HepG2 (cell line): ENCODE measurements around the gene SAP30. TPM values are rescaled to one million over a fixed set of nuclear protein-coding genes. Genes with fewer than 3 reads are reported as not detected.
A peak's percentile ranks its signal among the peaks of the same experiment; 100 is the strongest.

Source experiments
- AGO1 ChIP-seq: fragments of 200-400 bp; formaldehyde crosslinking; IDR thresholded peaks from 2 replicates; pipeline ENCODE4 v1.6.1; 2017; ENCODE audit warnings: mild to moderate bottlenecking, low read depth, low read length, moderate library complexity; ENCODE audit not compliant: poor library complexity, severe bottlenecking
- NFE2 ChIP-seq: sonication (generic); formaldehyde crosslinking; IDR thresholded peaks from 2 replicates; pipeline ENCODE4 v1.4.0; 2020; ENCODE audit warnings: missing genetic modification reagents
- NFIB ChIP-seq: sonication (generic); formaldehyde crosslinking; IDR thresholded peaks from 2 replicates; pipeline ENCODE4 v1.9.0; 2021; ENCODE audit warnings: missing genetic modification reagents, mild to moderate bottlenecking, borderline replicate concordance
- SIN3A ChIP-seq: IDR thresholded peaks from 2 replicates; pipeline ENCODE4 v1.6.1; 2011; ENCODE audit warnings: low read depth, mild to moderate bottlenecking, control low read depth, low read length, borderline replicate concordance
- SP1 ChIP-seq, 2 experiments: fragments of 450-650 bp in 1 of 2; sonication (generic) in 1 of 2; formaldehyde crosslinking in 1 of 2; IDR thresholded peaks; 2 replicates each; pipeline versions ENCODE4 v1.4.0 to v1.6.1; 2016 to 2020; ENCODE audit warnings: missing genetic modification reagents in 1 of 2
- SP5 ChIP-seq: IDR thresholded peaks from 2 replicates; pipeline ENCODE4 v1.6.1; 2016; ENCODE audit warnings: low read depth, borderline replicate concordance
- XRCC5 ChIP-seq: fragments of 200-400 bp; formaldehyde crosslinking; optimal IDR thresholded peaks from 2 replicates; pipeline ENCODE3; 2017; ENCODE audit warnings: mild to moderate bottlenecking, low read length
- ZKSCAN1 ChIP-seq: fragments of 150-350 bp; IDR thresholded peaks from 2 replicates; pipeline ENCODE4 v1.6.1; 2014; ENCODE audit warnings: low read length
- ZMYM2 ChIP-seq: sonication (generic); formaldehyde crosslinking; IDR thresholded peaks from 2 replicates; pipeline ENCODE4 v1.8.0; 2022; ENCODE audit warnings: mild to moderate bottlenecking, missing genetic modification reagents
- ZNF431 ChIP-seq: sonication (generic); formaldehyde crosslinking; IDR thresholded peaks from 2 replicates; pipeline ENCODE4 v1.9.0; 2022; ENCODE audit warnings: missing genetic modification reagents, low read depth, mild to moderate bottlenecking, borderline replicate concordance
- ZNF605 ChIP-seq: sonication (generic); formaldehyde crosslinking; IDR thresholded peaks from 2 replicates; pipeline ENCODE4 v1.8.0; 2022; ENCODE audit warnings: mild to moderate bottlenecking, missing genetic modification reagents
- ZNF747 ChIP-seq: sonication (generic); formaldehyde crosslinking; IDR thresholded peaks from 2 replicates; pipeline ENCODE4 v1.8.1; 2023; ENCODE audit warnings: missing genetic modification reagents, mild to moderate bottlenecking, borderline replicate concordance
- ZNF773 ChIP-seq: sonication (generic); formaldehyde crosslinking; IDR thresholded peaks from 2 replicates; pipeline ENCODE4 v1.4.0; 2020; ENCODE audit warnings: missing genetic modification reagents, borderline replicate concordance
- ZNF788 ChIP-seq: sonication (generic); formaldehyde crosslinking; IDR thresholded peaks from 2 replicates; pipeline ENCODE4 v1.5.0; 2020; ENCODE audit warnings: mild to moderate bottlenecking, missing genetic modification reagents, borderline replicate concordance
- ZNF850 ChIP-seq: sonication (generic); formaldehyde crosslinking; conservative IDR thresholded peaks from 2 replicates; pipeline ENCODE4 v1.9.0; 2021; ENCODE audit warnings: mild to moderate bottlenecking, missing genetic modification reagents
- polyA plus RNA-seq, 8 experiments: library from polyadenylated mRNA; depleted of rRNA in 3 of 8; stranded (reverse) in 7 of 8; unstranded in 1 of 8; fragments of >200 nt; fragmentation: Illumina TruSeq in 4 of 8; extraction: Trizol in 4 of 8; gene quantifications; 2 replicates each; pipeline versions ENCODE4 v1.2.1 to v1.2.3, GENCODE V29; 2011 to 2016; ENCODE audit warnings: low read depth in 4 of 8, missing spikeins in 1 of 8, mixed read lengths in 1 of 8; ENCODE audit not compliant: insufficient read depth in 1 of 8
- total RNA-seq, 5 experiments: library from RNA; depleted of rRNA; stranded (reverse); fragments of >200 nt; fragmentation: Illumina TruSeq; extraction: Trizol; gene quantifications; 2 replicates each; pipeline ENCODE4 v1.2.3, GENCODE V29; 2016; ENCODE audit warnings: low read depth in 1 of 5
- TF ChIP-seq, protein P1 (sequence below): IDR thresholded peaks from 2 replicates; pipeline ENCODE4 v1.6.1; 2018; ENCODE audit warnings: missing genetic modification reagents
- TF ChIP-seq, protein P2 (sequence below): sonication (generic); formaldehyde crosslinking; conservative IDR thresholded peaks from 2 replicates; pipeline ENCODE4 v1.8.0; 2022; ENCODE audit warnings: missing genetic modification reagents
- TF ChIP-seq, protein P3 (sequence below): sonication (generic); formaldehyde crosslinking; IDR thresholded peaks from 2 replicates; pipeline ENCODE4 v1.5.0; 2020; ENCODE audit warnings: mild to moderate bottlenecking, missing genetic modification reagents, borderline replicate concordance
- TF ChIP-seq, protein P4 (sequence below): sonication (generic); formaldehyde crosslinking; IDR thresholded peaks from 2 replicates; pipeline ENCODE4 v1.5.0; 2020; ENCODE audit warnings: mild to moderate bottlenecking, missing genetic modification reagents, borderline replicate concordance

Gene SAP30
- total and polyA plus RNA-seq, 2 of the 13 experiments (the other 11 are each of a cell fraction or from before 2014, with no cell fraction given): 14.2 to 25.1 TPM

DNA sequence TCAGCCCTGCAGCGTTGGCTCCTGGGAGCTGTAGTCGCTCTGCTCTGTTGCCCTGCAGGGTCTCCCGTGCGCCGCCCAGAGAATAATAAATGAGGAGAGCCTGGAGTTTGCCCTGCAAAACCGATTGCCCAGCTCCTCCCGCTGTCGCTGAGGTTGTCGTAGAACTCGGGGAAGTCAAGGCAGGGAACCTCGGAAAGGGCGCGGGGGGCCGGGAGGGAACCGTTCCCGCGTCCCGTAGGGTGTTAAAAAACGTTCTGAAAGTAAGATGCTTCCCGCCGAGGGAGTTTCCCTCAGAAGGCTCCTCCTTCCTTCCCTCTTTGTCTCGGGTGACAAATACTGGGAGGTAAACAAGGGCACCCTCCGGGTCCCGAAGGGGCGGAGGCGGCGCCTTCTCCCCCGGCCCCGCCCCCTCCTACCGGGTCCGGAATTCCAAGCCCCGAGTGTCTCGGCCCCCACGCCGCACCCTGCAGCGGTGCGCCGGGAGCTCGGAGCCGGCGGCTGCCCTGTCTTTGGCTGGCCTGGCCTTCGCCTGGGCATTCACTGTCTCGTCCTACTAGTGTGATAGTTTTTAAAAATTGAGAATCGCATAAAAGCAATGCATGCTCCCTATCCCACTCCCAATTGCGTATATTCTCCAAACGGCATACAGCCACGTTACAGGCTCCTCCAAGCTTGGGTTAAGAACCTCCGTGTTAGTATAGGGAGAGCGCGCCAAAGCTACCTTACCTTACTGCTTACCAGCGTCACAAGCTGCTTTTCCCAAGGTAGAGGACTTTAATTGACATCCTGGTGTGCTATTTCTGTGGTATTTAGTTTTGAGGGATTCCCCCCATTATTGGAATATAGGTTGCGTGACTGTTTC is 35.6 kb upstream of the SAP30 start (continued):
- TF ChIP-seq SP1 (IDR thresholded peaks at IDR 0.05) (no peak), SP1 (CRISPR knock-in tag; IDR thresholded peaks at IDR 0.05) (peak; percentile 49; the same call in 1 of the 2 replicates), ZNF747 (no peak), AGO1 (peak; percentile 21), ZMYM2 (CRISPR knock-in tag) (no peak), ZNF773 (CRISPR knock-in tag) (no peak), ZNF788 (no peak), SIN3A (peak; percentile 64; the same call in 1 of the 2 replicates), ZKSCAN1 (no peak), ZNF431 (CRISPR knock-in tag) (no peak), ZNF605 (CRISPR knock-in tag) (peak; percentile 38; the same call in 1 of the 2 replicates), XRCC5 (peak; percentile 20), ZNF850 (CRISPR knock-in tag) (no peak), SP5 (0 out of 2 replicates have a peak, but pooled peaks have one; percentile 56), NFE2 (CRISPR knock-in tag) (no peak), NFIB (CRISPR knock-in tag) (no peak)
- TF ChIP-seq, protein P1, sequence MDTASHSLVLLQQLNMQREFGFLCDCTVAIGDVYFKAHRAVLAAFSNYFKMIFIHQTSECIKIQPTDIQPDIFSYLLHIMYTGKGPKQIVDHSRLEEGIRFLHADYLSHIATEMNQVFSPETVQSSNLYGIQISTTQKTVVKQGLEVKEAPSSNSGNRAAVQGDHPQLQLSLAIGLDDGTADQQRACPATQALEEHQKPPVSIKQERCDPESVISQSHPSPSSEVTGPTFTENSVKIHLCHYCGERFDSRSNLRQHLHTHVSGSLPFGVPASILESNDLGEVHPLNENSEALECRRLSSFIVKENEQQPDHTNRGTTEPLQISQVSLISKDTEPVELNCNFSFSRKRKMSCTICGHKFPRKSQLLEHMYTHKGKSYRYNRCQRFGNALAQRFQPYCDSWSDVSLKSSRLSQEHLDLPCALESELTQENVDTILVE (CRISPR knock-in tag): no peak
- TF ChIP-seq, protein P2, sequence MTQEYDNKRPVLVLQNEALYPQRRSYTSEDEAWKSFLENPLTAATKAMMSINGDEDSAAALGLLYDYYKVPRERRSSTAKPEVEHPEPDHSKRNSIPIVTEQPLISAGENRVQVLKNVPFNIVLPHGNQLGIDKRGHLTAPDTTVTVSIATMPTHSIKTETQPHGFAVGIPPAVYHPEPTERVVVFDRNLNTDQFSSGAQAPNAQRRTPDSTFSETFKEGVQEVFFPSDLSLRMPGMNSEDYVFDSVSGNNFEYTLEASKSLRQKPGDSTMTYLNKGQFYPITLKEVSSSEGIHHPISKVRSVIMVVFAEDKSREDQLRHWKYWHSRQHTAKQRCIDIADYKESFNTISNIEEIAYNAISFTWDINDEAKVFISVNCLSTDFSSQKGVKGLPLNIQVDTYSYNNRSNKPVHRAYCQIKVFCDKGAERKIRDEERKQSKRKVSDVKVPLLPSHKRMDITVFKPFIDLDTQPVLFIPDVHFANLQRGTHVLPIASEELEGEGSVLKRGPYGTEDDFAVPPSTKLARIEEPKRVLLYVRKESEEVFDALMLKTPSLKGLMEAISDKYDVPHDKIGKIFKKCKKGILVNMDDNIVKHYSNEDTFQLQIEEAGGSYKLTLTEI (CRISPR knock-in tag): no peak
- TF ChIP-seq, protein P3, sequence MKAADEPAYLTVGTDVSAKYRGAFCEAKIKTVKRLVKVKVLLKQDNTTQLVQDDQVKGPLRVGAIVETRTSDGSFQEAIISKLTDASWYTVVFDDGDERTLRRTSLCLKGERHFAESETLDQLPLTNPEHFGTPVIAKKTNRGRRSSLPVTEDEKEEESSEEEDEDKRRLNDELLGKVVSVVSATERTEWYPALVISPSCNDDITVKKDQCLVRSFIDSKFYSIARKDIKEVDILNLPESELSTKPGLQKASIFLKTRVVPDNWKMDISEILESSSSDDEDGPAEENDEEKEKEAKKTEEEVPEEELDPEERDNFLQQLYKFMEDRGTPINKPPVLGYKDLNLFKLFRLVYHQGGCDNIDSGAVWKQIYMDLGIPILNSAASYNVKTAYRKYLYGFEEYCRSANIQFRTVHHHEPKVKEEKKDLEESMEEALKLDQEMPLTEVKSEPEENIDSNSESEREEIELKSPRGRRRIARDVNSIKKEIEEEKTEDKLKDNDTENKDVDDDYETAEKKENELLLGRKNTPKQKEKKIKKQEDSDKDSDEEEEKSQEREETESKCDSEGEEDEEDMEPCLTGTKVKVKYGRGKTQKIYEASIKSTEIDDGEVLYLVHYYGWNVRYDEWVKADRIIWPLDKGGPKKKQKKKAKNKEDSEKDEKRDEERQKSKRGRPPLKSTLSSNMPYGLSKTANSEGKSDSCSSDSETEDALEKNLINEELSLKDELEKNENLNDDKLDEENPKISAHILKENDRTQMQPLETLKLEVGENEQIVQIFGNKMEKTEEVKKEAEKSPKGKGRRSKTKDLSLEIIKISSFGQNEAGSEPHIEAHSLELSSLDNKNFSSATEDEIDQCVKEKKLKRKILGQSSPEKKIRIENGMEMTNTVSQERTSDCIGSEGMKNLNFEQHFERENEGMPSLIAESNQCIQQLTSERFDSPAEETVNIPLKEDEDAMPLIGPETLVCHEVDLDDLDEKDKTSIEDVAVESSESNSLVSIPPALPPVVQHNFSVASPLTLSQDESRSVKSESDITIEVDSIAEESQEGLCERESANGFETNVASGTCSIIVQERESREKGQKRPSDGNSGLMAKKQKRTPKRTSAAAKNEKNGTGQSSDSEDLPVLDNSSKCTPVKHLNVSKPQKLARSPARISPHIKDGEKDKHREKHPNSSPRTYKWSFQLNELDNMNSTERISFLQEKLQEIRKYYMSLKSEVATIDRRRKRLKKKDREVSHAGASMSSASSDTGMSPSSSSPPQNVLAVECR (CRISPR knock-in tag): peak; percentile 71
- TF ChIP-seq, protein P4, sequence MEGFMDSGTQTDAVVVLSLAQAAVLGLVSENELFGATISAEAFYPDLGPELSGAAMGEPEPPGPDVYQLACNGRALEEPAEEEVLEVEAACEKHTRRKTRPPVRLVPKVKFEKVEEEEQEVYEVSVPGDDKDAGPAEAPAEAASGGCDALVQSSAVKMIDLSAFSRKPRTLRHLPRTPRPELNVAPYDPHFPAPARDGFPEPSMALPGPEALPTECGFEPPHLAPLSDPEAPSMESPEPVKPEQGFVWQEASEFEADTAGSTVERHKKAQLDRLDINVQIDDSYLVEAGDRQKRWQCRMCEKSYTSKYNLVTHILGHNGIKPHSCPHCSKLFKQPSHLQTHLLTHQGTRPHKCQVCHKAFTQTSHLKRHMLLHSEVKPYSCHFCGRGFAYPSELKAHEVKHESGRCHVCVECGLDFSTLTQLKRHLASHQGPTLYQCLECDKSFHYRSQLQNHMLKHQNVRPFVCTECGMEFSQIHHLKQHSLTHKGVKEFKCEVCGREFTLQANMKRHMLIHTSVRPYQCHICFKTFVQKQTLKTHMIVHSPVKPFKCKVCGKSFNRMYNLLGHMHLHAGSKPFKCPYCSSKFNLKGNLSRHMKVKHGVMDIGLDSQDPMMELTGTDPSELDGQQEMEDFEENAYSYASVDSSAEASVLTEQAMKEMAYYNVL (CRISPR knock-in tag): no peak
